H1 (cell line): ENCODE data around the gene MFRP. TPM values are rescaled to one million over a fixed set of nuclear protein-coding genes. Genes with fewer than 3 reads are reported as not detected.

Experiments used
- BRCA1 ChIP-seq: IDR thresholded peaks from 2 replicates; pipeline ENCODE4 v1.6.1; 2012; ENCODE audit warnings: low read depth, low read length, improper control_type of control experiment
- CHD2 ChIP-seq: IDR thresholded peaks from 2 replicates; pipeline ENCODE4 v1.6.1; 2012; ENCODE audit warnings: low read length, improper control_type of control experiment
- HDAC6 ChIP-seq: IDR thresholded peaks from one replicate; pipeline ENCODE4 v1.7.1; 2012; ENCODE audit warnings: low read depth, mild to moderate bottlenecking, inconsistent platforms, low read length, moderate library complexity
- KDM1A ChIP-seq: fragments of 200-600, 300-600 bp; sonication (generic); IDR thresholded peaks from 2 replicates; pipeline ENCODE4 v1.7.1; 2016; ENCODE audit warnings: mild to moderate bottlenecking, low read length, borderline replicate concordance
- POLR2A ChIP-seq, 2 experiments: IDR thresholded peaks; 1 replicate in 1 of 2; 2 replicates in 1 of 2; pipeline ENCODE4 v1.6.1; 2011; ENCODE audit warnings: low read depth in 2 of 2, low read length in 2 of 2, mild to moderate bottlenecking in 2 of 2; ENCODE audit errors: control extremely low read depth in 1 of 2
- RFX5 ChIP-seq: IDR thresholded peaks from 2 replicates; pipeline ENCODE4 v1.6.1; 2011; ENCODE audit warnings: low read depth, low read length, improper control_type of control experiment, borderline replicate concordance
- SIX5 ChIP-seq: IDR thresholded peaks from 2 replicates; pipeline ENCODE4 v1.6.1; 2011; ENCODE audit warnings: mild to moderate bottlenecking, low read depth, low read length
- polyA plus RNA-seq, 7 experiments: library from polyadenylated mRNA; depleted of rRNA in 3 of 7; stranded (reverse) in 5 of 7; unstranded in 2 of 7; fragments of >200 nt in 5 of 7; fragments of 200-250 nt in 2 of 7; gene quantifications; 1 replicate in 5 of 7; 2 replicates in 1 of 7; 4 replicates in 1 of 7; pipeline versions ENCODE4 v1.2.1 to v1.2.3, GENCODE V29; 2011 to 2013; ENCODE audit warnings: missing spikeins in 2 of 7, mixed read lengths in 2 of 7
- total RNA-seq: library from RNA; stranded (reverse); fragmentation: NEBNext Ultra II Directional; extraction: Animal tissue kit (Norgen Biotek cat#: 25700); gene quantifications from 2 replicates; pipeline ENCODE4 v1.2.1, GENCODE V29; 2021
- TF ChIP-seq, protein P1 (sequence below): IDR thresholded peaks from 2 replicates; pipeline ENCODE4 v1.6.1; 2012; ENCODE audit warnings: inconsistent platforms

The MFRP gene
- total and polyA plus RNA-seq, 2 of the 8 experiments (the other 6 are each of a cell fraction or from before 2014, with no cell fraction given), result 0.02 TPM; not detected in 1

DNA sequence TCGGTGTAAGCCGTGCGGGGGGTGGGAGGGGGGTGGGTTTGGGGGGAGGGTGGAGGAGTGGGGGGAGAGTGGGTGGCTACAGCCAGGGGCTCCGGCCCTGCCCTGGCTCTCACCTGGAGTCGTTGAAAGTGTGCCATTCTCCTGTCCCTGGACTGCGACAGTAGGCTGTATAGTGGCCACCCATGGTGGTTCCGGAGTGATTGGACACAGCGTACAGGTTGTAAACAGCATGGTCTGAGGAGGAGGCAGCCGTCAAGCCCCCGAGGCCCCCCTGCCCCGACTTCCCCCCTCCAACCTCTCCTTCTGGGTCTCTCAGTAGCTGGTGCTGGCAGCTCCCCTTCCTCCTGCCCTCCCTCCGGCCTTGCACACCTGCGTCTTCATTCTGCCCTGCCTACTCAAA lies 10.6 kb upstream of the MFRP start (continued):
- no peak for TF ChIP-seq HDAC6
- no peak for TF ChIP-seq RFX5
- TF ChIP-seq KDM1A, result no peak
- TF ChIP-seq SIX5, result no peak
- TF ChIP-seq CHD2, result no peak
- no peak for TF ChIP-seq BRCA1
- TF ChIP-seq, protein P1, sequence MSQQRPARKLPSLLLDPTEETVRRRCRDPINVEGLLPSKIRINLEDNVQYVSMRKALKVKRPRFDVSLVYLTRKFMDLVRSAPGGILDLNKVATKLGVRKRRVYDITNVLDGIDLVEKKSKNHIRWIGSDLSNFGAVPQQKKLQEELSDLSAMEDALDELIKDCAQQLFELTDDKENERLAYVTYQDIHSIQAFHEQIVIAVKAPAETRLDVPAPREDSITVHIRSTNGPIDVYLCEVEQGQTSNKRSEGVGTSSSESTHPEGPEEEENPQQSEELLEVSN, result no peak
- TF ChIP-seq POLR2A (IDR thresholded peaks at IDR 0.05; ENCODE audit: control extremely low read depth in 1 of 2, low read depth in 2 of 2, low read length in 2 of 2), result no peak
